ENCODE measurements around the gene HACL1.

Gene HACL1

GRCh38 chr3:15528854-15529537 is 72.4 kb downstream of the HACL1 start:
- H3K4me3 ChIP-seq (ENCODE audit: control insufficient read depth, low read depth, low read length), result no peak overlapping the region
- no peak for TF ChIP-seq CTCF (conservative IDR thresholded peaks at IDR 0.05; ENCODE audit: control insufficient read depth, insufficient read depth, low read depth, low read length)
- DNase-seq (ENCODE audit: low read depth), result no peak

GRCh38 chr3:15527031-15527459 is 74.3 kb downstream of the HACL1 start:
- peak; percentile 37 for TF ChIP-seq CTCF (conservative IDR thresholded peaks at IDR 0.05; ENCODE audit: control insufficient read depth, insufficient read depth, low read depth, low read length)

GRCh38 chr3:15525790-15526189 is 75.6 kb downstream of the HACL1 start:
- H3K4me3 ChIP-seq (ENCODE audit: control insufficient read depth, low read depth, low read length), result no peak overlapping the region
- TF ChIP-seq CTCF (conservative IDR thresholded peaks at IDR 0.05; ENCODE audit: control insufficient read depth, insufficient read depth, low read depth, low read length), result no peak
- DNase-seq (ENCODE audit: low read depth), result no peak

More at GRCh38 chr3:15527031-15527459, 74.3 kb downstream of the HACL1 start:
- peak; percentile 23 for DNase-seq (ENCODE audit: low read depth)
- H3K4me3 ChIP-seq (ENCODE audit: control insufficient read depth, low read depth, low read length), result no peak overlapping the region

GRCh38 chr3:15523660-15524417 is 77.5 kb downstream of the HACL1 start:
- DNase-seq (ENCODE audit: low read depth), result no peak
- no peak overlapping the region for H3K4me3 ChIP-seq (ENCODE audit: control insufficient read depth, low read depth, low read length)
- TF ChIP-seq CTCF (conservative IDR thresholded peaks at IDR 0.05; ENCODE audit: control insufficient read depth, insufficient read depth, low read depth, low read length), result no peak

- no peak overlapping the region for H3K4me3 ChIP-seq (ENCODE audit: control insufficient read depth, low read depth, low read length)
- DNase-seq (ENCODE audit: low read depth), result no peak
- TF ChIP-seq CTCF (conservative IDR thresholded peaks at IDR 0.05; ENCODE audit: control insufficient read depth, insufficient read depth, low read depth, low read length), result no peak
These were observed 79.4 kb downstream of the HACL1 start for GRCh38 chr3:15522016-15522415.

- no peak within 1 kb of the TSS for H3K4me3 ChIP-seq (ENCODE audit: control insufficient read depth, low read depth, low read length)
These were observed 79.8 kb downstream of the HACL1 start, which contains the start of gene COLQ for GRCh38 chr3:15521573-15521965. COLQ (minus strand) TSS chr3:15521706; CDS start chr3:15521625, 81 bp downstream.

More at GRCh38 chr3:15521573-15521965, 79.8 kb downstream of the HACL1 start, which contains the start of gene COLQ:
- no peak for TF ChIP-seq CTCF (conservative IDR thresholded peaks at IDR 0.05; ENCODE audit: control insufficient read depth, insufficient read depth, low read depth, low read length)
- no peak for DNase-seq (ENCODE audit: low read depth)

All from fibroblast of mammary gland (primary cell).